CD4-positive, alpha-beta memory T cell (primary cell): ENCODE measurements around the gene RADIL. TPM values are rescaled to one million over a fixed set of nuclear protein-coding genes. Genes with fewer than 3 reads are reported as not detected.
A peak's percentile ranks its signal among the peaks of the same experiment; 100 is the strongest.

Source experiments
- CTCF ChIA-PET: fragments of 350-600 bp; sonication (Branson Sonifier 250); formaldehyde crosslinking; loops from one replicate; lab custom pipeline; 2021; ENCODE audit warnings: inconsistent platforms; ENCODE audit not compliant: partially characterized antibody; lab: Charles Lee
- POLR2A ChIA-PET: fragments of 350-600 bp; sonication (Branson Sonifier 250); formaldehyde crosslinking; loops from one replicate; lab custom pipeline; 2021; ENCODE audit not compliant: partially characterized antibody; lab: Charles Lee
- DNase-seq, 5 donors: peaks; one replicate each; pipeline versions ENCODE4 v3.0.0 to v3.0.0-alpha.2; 2020 to 2022; ENCODE audit warnings: mixed read lengths in 1 of 5
- H3K27ac ChIP-seq: one replicate; pipeline ENCODE4 v1.7.0; 2013; ENCODE audit warnings: low read depth, low read length
- H3K27me3 ChIP-seq: 2 replicates; pipeline ENCODE4 v1.7.0; 2013; ENCODE audit warnings: mild to moderate bottlenecking, low read length, moderate library complexity; ENCODE audit not compliant: insufficient read depth
- H3K36me3 ChIP-seq: 2 replicates; pipeline ENCODE4 v1.7.0; 2013; ENCODE audit warnings: mild to moderate bottlenecking, low read length, moderate library complexity; ENCODE audit not compliant: insufficient read depth
- H3K4me1 ChIP-seq: 2 replicates; pipeline ENCODE4 v1.7.0; 2013; ENCODE audit warnings: mild to moderate bottlenecking, low read length, moderate library complexity; ENCODE audit not compliant: insufficient read depth
- H3K4me3 ChIP-seq, 2 donors: one replicate each; pipeline ENCODE4 v1.7.0; 2013; ENCODE audit warnings: low read length in 2 of 2, mild to moderate bottlenecking in 1 of 2
- H3K9me3 ChIP-seq, 2 donors: one replicate each; pipeline ENCODE4 v1.7.0; 2013; ENCODE audit warnings: low read length in 2 of 2, control low read depth in 1 of 2; ENCODE audit not compliant: control insufficient read depth in 1 of 2
- H3K27ac Mint-ChIP-seq, 7 donors: one replicate each; pipeline ENCODE4 v1.8.0; 2020 to 2021; ENCODE audit warnings: mixed read lengths in 7 of 7, mild to moderate bottlenecking in 6 of 7, inconsistent platforms in 3 of 7, moderate library complexity in 3 of 7
- H3K27me3 Mint-ChIP-seq, 2 donors: one replicate each; pipeline ENCODE4 v1.8.0; 2020 to 2021; ENCODE audit warnings: mixed read lengths in 2 of 2
- H3K36me3 Mint-ChIP-seq, 2 donors: one replicate each; pipeline ENCODE4 v1.8.0; 2020 to 2021; ENCODE audit warnings: mixed read lengths in 2 of 2, inconsistent platforms in 1 of 2, mild to moderate bottlenecking in 1 of 2
- H3K4me1 Mint-ChIP-seq, 4 donors: one replicate each; pipeline ENCODE4 v1.8.0; 2020 to 2021; ENCODE audit warnings: mixed read lengths in 4 of 4, mild to moderate bottlenecking in 1 of 4
- H3K4me3 Mint-ChIP-seq, 8 donors: one replicate each; pipeline ENCODE4 v1.8.0; 2020 to 2021; ENCODE audit warnings: mixed read lengths in 8 of 8, mild to moderate bottlenecking in 7 of 8, moderate library complexity in 6 of 8, inconsistent platforms in 3 of 8
- H3K9me3 Mint-ChIP-seq, 8 donors: one replicate each; pipeline ENCODE4 v1.8.0; 2020 to 2021; ENCODE audit warnings: mixed read lengths in 8 of 8, mild to moderate bottlenecking in 5 of 8, inconsistent platforms in 3 of 8, moderate library complexity in 1 of 8
- intact Hi-C: fragments of 100-400 bp; cut with micrococcal nuclease; formaldehyde crosslinking; loops from one replicate; pipeline ENCODE4 v1.15.1; 2023
- polyA plus RNA-seq, 2 donors: library from polyadenylated mRNA; unstranded; fragments of 300-500 nt; fragmentation: Illumina TruSeq; gene quantifications; one replicate each; pipeline ENCODE4 v1.2.3, GENCODE V29; 2021
- total RNA-seq, 2 experiments: library from RNA; stranded (reverse); gene quantifications; one replicate each; pipeline ENCODE4 v1.2.3, GENCODE V29; 2021

The RADIL gene
- total and polyA plus RNA-seq, 4 experiments from 2014 or later, result not detected

DNA sequence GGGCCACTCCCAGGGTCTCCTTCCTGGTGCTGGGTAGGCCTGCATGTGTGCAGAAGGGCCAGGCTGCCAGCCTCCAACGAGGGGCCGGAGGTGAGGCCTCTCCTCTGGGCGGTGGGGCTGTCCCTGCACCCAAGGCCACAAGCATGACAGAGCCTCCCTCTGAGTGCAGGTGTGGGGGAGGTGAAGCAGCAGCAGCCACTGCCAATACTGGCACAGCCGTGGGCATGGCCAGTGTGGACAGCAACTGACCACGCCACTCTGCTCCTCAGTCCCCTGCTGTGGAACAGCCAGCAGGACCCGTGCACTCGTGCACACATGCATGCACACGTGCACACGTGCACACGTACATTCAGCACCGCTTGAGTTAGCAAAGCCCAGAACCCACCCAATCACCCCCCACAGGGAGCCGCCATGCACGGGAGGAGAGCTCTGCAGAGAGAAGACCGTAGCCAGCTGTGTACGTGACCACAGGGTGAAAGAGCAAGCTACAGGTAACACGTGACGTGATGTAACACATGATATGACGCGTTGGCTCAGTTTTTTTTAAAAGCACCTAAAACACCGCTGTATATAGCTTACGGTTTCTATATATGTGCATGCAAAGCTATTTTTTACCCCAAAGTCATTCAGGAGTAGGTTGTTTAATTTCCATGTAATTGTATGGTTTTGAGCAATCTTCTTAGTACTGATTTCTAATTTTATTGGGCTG, 44.7 kb downstream of the RADIL start:
- H3K9me3 Mint-ChIP-seq, result no peaks in the 10 kb centered on the region
- Histone ChIP-seq H3K27me3 (no peaks in the 10 kb centered on the region), H3K4me1 (no peaks in the 10 kb centered on the region), H3K36me3 (no peaks in the 10 kb centered on the region), H3K27ac (no peak overlapping the region), H3K9me3 (no peaks in the 10 kb centered on the region), H3K4me3 (no peak overlapping the region)
- ChIA-PET POLR2A (no interaction called here), CTCF (interaction anchor here (0.9 kb wide), 1 partner anchor 29 kb away, joined by 3 read pairs; no protein-coding TSS in a partner anchor)
- no peaks in the 10 kb centered on the region for H3K36me3 Mint-ChIP-seq
- no peak for DNase-seq
- H3K27me3 Mint-ChIP-seq, result peaks cover 3 to 4% of the 10 kb centered on the region in 2 donors
- no peak overlapping the region for H3K4me3 Mint-ChIP-seq
- intact Hi-C loops, result no loop called here
- H3K4me1 Mint-ChIP-seq, result no peaks in the 10 kb centered on the region
- H3K27ac Mint-ChIP-seq, result no peak overlapping the region

DNA sequence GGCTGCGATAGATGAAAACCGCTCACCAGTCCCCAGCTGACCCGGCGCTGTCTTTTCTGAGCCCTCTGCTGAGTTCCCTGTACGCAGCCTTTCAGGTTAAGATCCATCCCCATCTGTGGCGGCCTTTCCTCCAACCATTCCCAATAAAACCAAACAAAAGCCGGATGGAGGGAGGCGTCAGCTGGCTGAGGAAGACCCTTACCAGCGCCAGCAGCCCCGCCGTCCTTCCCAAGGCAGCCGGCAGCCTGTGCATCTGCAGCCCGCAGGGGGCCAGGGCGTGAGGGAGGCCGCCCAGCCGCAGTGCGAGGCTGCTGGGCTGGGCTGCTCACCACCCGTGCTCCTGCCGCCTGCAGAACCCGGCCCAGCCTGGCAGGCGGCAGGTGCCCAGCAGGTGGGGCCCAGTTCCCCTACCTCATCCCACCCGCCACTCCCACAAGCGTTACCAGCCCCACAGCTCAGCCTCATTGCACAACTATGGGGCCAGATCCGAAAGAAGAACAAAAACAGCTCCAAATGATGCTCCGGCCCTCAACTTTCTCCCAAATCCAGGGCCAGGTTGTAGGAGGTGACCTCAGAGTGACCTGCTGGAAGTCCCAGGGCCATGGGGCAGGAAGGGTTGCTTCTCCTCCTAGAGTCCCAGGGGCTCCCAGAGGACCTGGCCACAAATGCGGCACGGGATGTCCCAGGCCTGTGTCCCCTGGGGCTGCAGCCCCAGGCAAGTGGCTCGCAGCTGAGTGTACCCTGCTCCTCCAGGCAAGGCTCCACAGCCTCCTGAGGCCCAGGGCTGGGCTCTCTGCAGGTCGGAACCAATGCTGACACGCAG, 45.5 kb downstream of the RADIL start:
- Histone ChIP-seq H3K4me1 (no peaks in the 10 kb centered on the region), H3K27ac (no peak overlapping the region), H3K36me3 (no peaks in the 10 kb centered on the region), H3K27me3 (no peaks in the 10 kb centered on the region), H3K9me3 (no peaks in the 10 kb centered on the region), H3K4me3 (no peak overlapping the region)
- Mint-ChIP-seq H3K27ac (peak overlapping the region in 1 of 7 donors; percentile 11), H3K27me3 (peaks cover 2 to 3% of the 10 kb centered on the region in 2 donors), H3K36me3 (no peaks in the 10 kb centered on the region), H3K4me1 (no peaks in the 10 kb centered on the region), H3K4me3 (no peak overlapping the region), H3K9me3 (no peaks in the 10 kb centered on the region)
- intact Hi-C loops, result no loop called here
- ChIA-PET POLR2A (no interaction called here), CTCF (no interaction called here)
- no peak for DNase-seq

DNA sequence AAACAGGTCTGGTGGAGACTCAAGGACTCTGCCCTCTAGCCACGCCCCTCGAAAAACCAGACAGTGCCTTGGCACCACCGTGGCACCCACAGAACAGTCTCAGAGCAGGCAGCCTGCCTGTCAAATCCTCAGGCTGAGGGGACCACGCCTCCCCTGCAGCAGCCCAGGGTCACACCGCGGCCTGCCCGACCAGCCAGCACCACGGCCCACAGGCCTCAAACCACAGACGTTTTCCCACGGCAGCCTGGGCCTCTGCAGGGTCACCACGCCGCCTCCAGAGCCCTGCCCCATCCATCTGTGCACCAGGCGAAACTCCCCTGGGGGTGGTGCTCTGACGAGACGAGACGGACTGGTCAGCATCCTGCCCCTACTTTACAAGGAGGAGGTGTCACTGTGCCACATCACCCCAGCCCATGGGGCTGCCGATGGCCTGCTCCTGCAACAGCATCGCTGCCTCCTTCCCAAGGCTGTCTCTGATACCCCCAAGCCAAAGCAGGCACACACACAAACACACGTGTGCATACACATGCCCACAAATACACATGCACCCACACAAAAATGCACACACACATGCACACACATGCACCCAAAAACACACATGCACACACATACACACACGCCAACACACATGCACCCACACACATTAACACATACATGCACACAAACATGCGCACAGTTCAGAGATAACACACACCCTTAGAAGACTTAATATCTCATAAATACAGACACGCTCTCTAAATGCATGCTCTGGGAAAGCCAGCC, 46.3 kb downstream of the RADIL start:
- Histone ChIP-seq H3K9me3 (no peaks in the 10 kb centered on the region), H3K4me1 (no peaks in the 10 kb centered on the region), H3K36me3 (no peaks in the 10 kb centered on the region), H3K27ac (no peak overlapping the region), H3K4me3 (no peak overlapping the region), H3K27me3 (no peaks in the 10 kb centered on the region)
- H3K27me3 Mint-ChIP-seq, result peaks cover 2% of the 10 kb centered on the region in 2 donors
- no peaks in the 10 kb centered on the region for H3K4me1 Mint-ChIP-seq
- peak overlapping the region in 1 of 7 donors; percentile 11 for H3K27ac Mint-ChIP-seq
- no peak for DNase-seq
- POLR2A ChIA-PET, result no interaction called here
- no peak overlapping the region for H3K4me3 Mint-ChIP-seq
- CTCF ChIA-PET, result no interaction called here
- H3K36me3 Mint-ChIP-seq, result no peaks in the 10 kb centered on the region
- intact Hi-C loops, result no loop called here
- no peaks in the 10 kb centered on the region for H3K9me3 Mint-ChIP-seq

DNA sequence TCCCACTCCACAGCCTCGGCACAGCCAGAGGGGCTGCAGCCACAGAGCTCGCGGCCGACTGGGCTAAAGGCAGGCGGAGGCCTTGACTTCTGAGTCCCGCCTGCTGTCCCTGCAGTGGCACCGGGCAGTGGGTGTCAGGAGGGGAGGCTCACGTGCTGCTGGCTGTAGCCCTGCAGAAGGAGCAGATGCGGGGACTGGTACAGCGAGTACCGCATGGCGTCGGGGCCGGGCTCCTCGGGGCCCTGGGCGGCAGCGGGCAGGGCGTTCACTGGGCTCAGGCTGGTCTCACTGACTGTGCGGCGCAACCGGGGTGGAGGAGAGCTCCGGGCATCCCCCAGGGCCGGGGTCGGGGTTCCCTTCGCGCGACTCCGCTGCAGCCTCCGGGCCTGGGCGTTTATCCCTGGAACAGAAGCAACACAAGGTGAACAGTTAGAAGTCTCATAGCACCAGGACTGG, 47.3 kb downstream of the RADIL start:
- peaks cover 2% of the 10 kb centered on the region in 2 donors for H3K27me3 Mint-ChIP-seq
- no peak overlapping the region for H3K4me3 Mint-ChIP-seq
- intact Hi-C loops, result no loop called here
- Histone ChIP-seq H3K9me3 (no peaks in the 10 kb centered on the region), H3K4me1 (no peaks in the 10 kb centered on the region), H3K27me3 (no peaks in the 10 kb centered on the region), H3K27ac (no peak overlapping the region), H3K36me3 (no peaks in the 10 kb centered on the region), H3K4me3 (no peak overlapping the region)
- H3K9me3 Mint-ChIP-seq, result no peaks in the 10 kb centered on the region
- DNase-seq, result no peak
- no peaks in the 10 kb centered on the region for H3K36me3 Mint-ChIP-seq
- CTCF ChIA-PET, result no interaction called here
- H3K4me1 Mint-ChIP-seq, result no peaks in the 10 kb centered on the region
- POLR2A ChIA-PET, result no interaction called here
- H3K27ac Mint-ChIP-seq, result no peak overlapping the region

DNA sequence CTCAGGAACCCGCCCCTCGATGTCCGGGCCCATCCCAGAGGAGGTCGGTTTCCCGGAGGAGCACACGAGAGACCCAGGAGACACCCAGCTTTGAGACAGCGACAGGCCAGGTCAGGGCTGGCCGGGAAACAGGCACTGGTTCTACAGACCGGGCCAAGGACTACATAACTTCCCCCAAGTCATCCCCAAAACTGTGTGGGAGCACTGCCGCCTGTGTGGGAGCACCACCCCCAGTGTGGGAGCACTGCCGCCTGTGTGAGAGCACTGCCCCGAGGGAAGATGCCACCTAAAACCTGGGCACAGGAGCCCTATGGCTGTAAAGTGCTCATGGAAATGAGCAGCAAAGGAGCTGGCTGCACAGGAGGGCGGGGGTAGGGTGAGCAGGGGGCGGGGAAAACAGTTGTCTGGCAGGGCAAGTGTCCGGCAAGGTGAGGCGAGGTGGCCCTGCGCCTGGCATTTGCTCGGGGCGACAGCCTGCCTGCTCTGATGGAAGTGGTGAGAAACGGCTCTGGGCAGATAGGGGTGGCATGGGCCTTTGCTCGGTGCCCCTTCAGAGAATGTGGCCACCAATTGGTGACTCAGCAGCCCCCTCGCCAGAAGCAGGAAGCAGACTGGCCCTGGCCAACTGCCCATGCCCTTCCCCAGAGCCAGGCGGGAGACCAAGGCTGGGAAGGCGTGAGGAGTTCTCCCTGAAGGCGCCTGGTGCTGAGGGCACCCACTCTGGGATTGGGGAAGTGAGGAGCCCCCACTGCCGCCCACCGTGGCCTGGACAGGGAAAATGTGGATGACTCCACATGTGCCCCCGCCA, 47.9 kb downstream of the RADIL start:
- ChIA-PET POLR2A (no interaction called here), CTCF (no interaction called here)
- intact Hi-C loops, result no loop called here
- Histone ChIP-seq H3K27me3 (no peaks in the 10 kb centered on the region), H3K9me3 (no peaks in the 10 kb centered on the region), H3K27ac (no peak overlapping the region), H3K4me1 (no peaks in the 10 kb centered on the region), H3K36me3 (no peaks in the 10 kb centered on the region), H3K4me3 (no peak overlapping the region)
- Mint-ChIP-seq H3K4me1 (no peaks in the 10 kb centered on the region), H3K36me3 (no peaks in the 10 kb centered on the region), H3K4me3 (no peak overlapping the region), H3K27me3 (peaks cover 2 to 3% of the 10 kb centered on the region in 2 donors), H3K9me3 (no peaks in the 10 kb centered on the region), H3K27ac (no peak overlapping the region)
- DNase-seq, result no peak

DNA sequence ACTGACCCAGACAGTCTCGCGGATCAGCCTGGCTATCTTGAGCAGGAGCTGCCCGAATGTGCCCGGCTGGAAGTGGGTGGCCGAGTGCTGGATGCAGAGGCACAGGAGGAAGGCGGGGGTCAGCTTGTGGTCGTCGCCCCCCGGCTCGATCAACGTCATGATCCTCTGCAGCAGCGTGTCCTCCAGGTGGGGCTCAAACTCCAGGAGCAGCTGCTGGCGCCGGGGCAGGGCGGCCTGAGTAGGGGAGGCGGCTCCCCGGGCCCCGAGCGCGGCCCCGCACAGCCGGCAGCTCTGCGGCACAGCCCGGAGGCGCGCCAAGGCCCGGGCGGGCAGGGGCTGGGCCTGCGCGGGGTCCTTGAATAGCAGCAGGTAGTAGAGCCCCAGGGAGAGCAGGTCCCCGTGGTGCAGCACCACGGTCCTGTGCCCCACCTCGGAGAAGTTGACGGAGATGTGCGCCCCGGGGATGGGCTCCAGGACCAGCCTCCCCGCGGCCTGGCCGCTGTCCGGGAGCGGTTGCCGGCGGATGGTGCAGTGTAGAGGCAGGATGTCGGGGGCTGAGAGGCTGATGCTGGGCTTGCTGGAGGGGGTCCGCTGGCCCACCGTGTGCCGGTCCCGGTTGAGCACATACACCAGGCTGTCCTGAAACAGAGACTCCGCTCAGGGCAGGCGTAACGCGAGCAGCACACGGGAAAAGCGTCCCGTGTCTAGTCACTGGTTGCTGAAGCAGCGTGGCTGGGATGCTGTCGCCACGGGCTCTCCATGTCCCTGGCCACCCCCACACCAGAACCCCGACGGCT, 48.7 kb downstream of the RADIL start:
- Histone ChIP-seq H3K27me3 (no peaks in the 10 kb centered on the region), H3K36me3 (no peaks in the 10 kb centered on the region), H3K9me3 (no peaks in the 10 kb centered on the region), H3K27ac (no peak overlapping the region), H3K4me3 (no peak overlapping the region), H3K4me1 (no peaks in the 10 kb centered on the region)
- intact Hi-C loops, result no loop called here
- ChIA-PET POLR2A (no interaction called here), CTCF (no interaction called here)
- Mint-ChIP-seq H3K9me3 (no peaks in the 10 kb centered on the region), H3K27me3 (peaks cover 3 to 6% of the 10 kb centered on the region in 2 donors), H3K27ac (no peak overlapping the region), H3K4me3 (no peak overlapping the region), H3K36me3 (no peaks in the 10 kb centered on the region), H3K4me1 (peaks cover 0 to 4% (median 2%) of the 10 kb centered on the region in 4 donors)
- DNase-seq, result no peak
